G401.6 (cell line): ENCODE data around the gene LANCL2.
"Not testable (repeated sequence)": the region's sequence is repeated elsewhere in the genome, so short reads cannot be mapped to it uniquely, and the experiment has no call there.

Experiments
- FAIRE-seq: peaks from 2 replicates; lab custom pipeline; 2012; peaks lifted over from hg19 to GRCh38; lab: Jason Lieb, UNC

LANCL2 gene

GRCh38 chr7:55365205-55365674 lies at the start of gene LANCL2:
Gene LANCL2 (plus strand): TSS chr7:55365337. CDS start chr7:55366026, 689 bp downstream.
- no peak for FAIRE-seq

- FAIRE-seq, result no peak
Observed at GRCh38 chr7:55325371-55325792, 39.8 kb upstream of the LANCL2 start.

- FAIRE-seq, result no peak
Observed at GRCh38 chr7:55326081-55326835, 38.9 kb upstream of the LANCL2 start.

- no peak for FAIRE-seq
Observed at GRCh38 chr7:55326945-55327626, 38.1 kb upstream of the LANCL2 start.

- no peak for FAIRE-seq
Observed at GRCh38 chr7:55335151-55335550, 30.0 kb upstream of the LANCL2 start.

- FAIRE-seq, result no peak
Observed at GRCh38 chr7:55335786-55336185, 29.4 kb upstream of the LANCL2 start.

- FAIRE-seq, result no peak
Observed at GRCh38 chr7:55336540-55336939, 28.6 kb upstream of the LANCL2 start.

- no peak for FAIRE-seq
Observed at GRCh38 chr7:55339033-55340000, 25.8 kb upstream of the LANCL2 start.

- no peak for FAIRE-seq
Observed at GRCh38 chr7:55342216-55342871, 22.8 kb upstream of the LANCL2 start.

GRCh38 chr7:55343002-55343781 lies 21.9 kb upstream of the LANCL2 start:
- no peak for FAIRE-seq

GRCh38 chr7:55343860-55344606 lies 21.1 kb upstream of the LANCL2 start:
- FAIRE-seq, result no peak

GRCh38 chr7:55344840-55345239 lies 20.3 kb upstream of the LANCL2 start:
- no peak for FAIRE-seq

GRCh38 chr7:55345292-55345691 lies 19.8 kb upstream of the LANCL2 start:
- no peak for FAIRE-seq

GRCh38 chr7:55348502-55348901 lies 16.6 kb upstream of the LANCL2 start:
- FAIRE-seq, result no peak

- no peak for FAIRE-seq
Observed at GRCh38 chr7:55349121-55349520, 16.0 kb upstream of the LANCL2 start.

GRCh38 chr7:55350281-55350680 lies 14.9 kb upstream of the LANCL2 start:
- no peak for FAIRE-seq

- no peak for FAIRE-seq
Observed at GRCh38 chr7:55351263-55351662, 13.9 kb upstream of the LANCL2 start.

GRCh38 chr7:55352947-55353273 lies 12.2 kb upstream of the LANCL2 start:
- not testable (repeated sequence) for FAIRE-seq

GRCh38 chr7:55360486-55360885 lies 4.7 kb upstream of the LANCL2 start:
- no peak for FAIRE-seq

- no peak for FAIRE-seq
Observed at GRCh38 chr7:55361560-55361959, 3.6 kb upstream of the LANCL2 start.

GRCh38 chr7:55362927-55363326 lies 2.2 kb upstream of the LANCL2 start:
- no peak for FAIRE-seq
